HTR-8/SVneo (cell line): Measurements from ENCODE around the gene RAB3IL1.
A peak's percentile ranks its signal among the peaks of the same experiment; 100 is the strongest.

Experiments
- DNase-seq: peaks from one replicate; pipeline ENCODE4 v3.0.0; 2011; ENCODE audit warnings: low spot score, mixed read lengths; ENCODE audit not compliant: insufficient read length
- FAIRE-seq: peaks from 2 replicates; lab custom pipeline; 2011; peaks lifted over from hg19 to GRCh38; lab: Jason Lieb, UNC

Gene RAB3IL1

GRCh38 chr11:61907282-61907681, 10.1 kb downstream of the RAB3IL1 start:
- FAIRE-seq = no peak
- no peak for DNase-seq

GRCh38 chr11:61906522-61906909, 10.8 kb downstream of the RAB3IL1 start:
- FAIRE-seq (no peak), DNase-seq (no peak)

- no peak for FAIRE-seq
- no peak for DNase-seq
Measured at GRCh38 chr11:61905801-61906521, 11.4 kb downstream of the RAB3IL1 start.

GRCh38 chr11:61905067-61905696, 12.2 kb downstream of the RAB3IL1 start:
- DNase-seq (no peak), FAIRE-seq (no peak)

GRCh38 chr11:61904539-61905048, 12.8 kb downstream of the RAB3IL1 start:
- DNase-seq = no peak
- FAIRE-seq = no peak

GRCh38 chr11:61903845-61904244, 13.5 kb downstream of the RAB3IL1 start:
- FAIRE-seq = no peak
- DNase-seq = no peak

- FAIRE-seq = no peak
Measured at GRCh38 chr11:61902313-61902712, 15.1 kb downstream of the RAB3IL1 start.

GRCh38 chr11:61901397-61901796, 16.0 kb downstream of the RAB3IL1 start:
- FAIRE-seq = no peak

More at GRCh38 chr11:61902313-61902712, 15.1 kb downstream of the RAB3IL1 start:
- DNase-seq = no peak

GRCh38 chr11:61900251-61900650, 17.1 kb downstream of the RAB3IL1 start:
- DNase-seq (no peak), FAIRE-seq (no peak)

More at GRCh38 chr11:61901397-61901796, 16.0 kb downstream of the RAB3IL1 start:
- DNase-seq = no peak

- DNase-seq (peak; percentile 86), FAIRE-seq (peak; percentile 28)
Measured at GRCh38 chr11:61899146-61899841, 18.1 kb downstream of the RAB3IL1 start.

- no peak for FAIRE-seq
Measured at GRCh38 chr11:61898247-61898582, 19.2 kb downstream of the RAB3IL1 start.

GRCh38 chr11:61897387-61898246, 19.7 kb downstream of the RAB3IL1 start:
- no peak for FAIRE-seq
- DNase-seq = peak; percentile 79

More at GRCh38 chr11:61898247-61898582, 19.2 kb downstream of the RAB3IL1 start:
- DNase-seq = no peak

GRCh38 chr11:61896665-61897386, 20.5 kb downstream of the RAB3IL1 start:
- no peak for DNase-seq
- FAIRE-seq = no peak

- no peak for DNase-seq
- no peak for FAIRE-seq
Measured at GRCh38 chr11:61895718-61896059, 21.7 kb downstream of the RAB3IL1 start.

- DNase-seq (no peak), FAIRE-seq (no peak)
Measured at GRCh38 chr11:61895046-61895717, 22.2 kb downstream of the RAB3IL1 start.

GRCh38 chr11:61893981-61894380, 23.4 kb downstream of the RAB3IL1 start:
- DNase-seq (no peak), FAIRE-seq (no peak)

- no peak for DNase-seq
- FAIRE-seq = no peak
Measured at GRCh38 chr11:61892085-61892370, 25.3 kb downstream of the RAB3IL1 start.

- DNase-seq (peak; percentile 76), FAIRE-seq (peak; percentile 46)
Measured at GRCh38 chr11:61891331-61892084, 25.9 kb downstream of the RAB3IL1 start, which contains the start of gene FADS3. Gene FADS3 (minus strand): TSS chr11:61891545. CDS start chr11:61891381, 164 bp downstream.
